ENCODE data around the gene RPS6KA2. TPM values are rescaled to one million over a fixed set of nuclear protein-coding genes. Genes with fewer than 3 reads are reported as not detected.

The RPS6KA2 gene
- total RNA-seq, 3 donors from 2014 or later (not counting 1 experiment from before 2014, with no cell fraction given) = 2.8 to 4.5 (median 2.9) TPM

- Histone ChIP-seq H3K27me3 (ENCODE audit: control insufficient read depth, insufficient read depth, low read length) (peaks cover 5% of the 10 kb centered on the region), H3K9me3 (ENCODE audit: control insufficient read depth, insufficient read depth, low read length) (no peaks in the 10 kb centered on the region), H3K36me3 (ENCODE audit: control insufficient read depth, insufficient read depth, low read length) (no peaks in the 10 kb centered on the region), H3K27ac (ENCODE audit: low read length) (no peak overlapping the region), H3K4me3 (ENCODE audit: low read length) (no peak overlapping the region), H3K4me1 (ENCODE audit: control insufficient read depth, insufficient read depth, low read length) (peaks cover 15% of the 10 kb centered on the region)
- ATAC-seq (peak in 1 of 3 donors; percentile 49), DNase-seq (no peak)
- Mint-ChIP-seq H3K27ac (no peak overlapping the region), H3K4me1 (peaks cover 10 to 11% of the 10 kb centered on the region in 2 donors), H3K9me3 (no peaks in the 10 kb centered on the region), H3K4me3 (peak overlapping the region; percentile 58), H3K27me3 (ENCODE audit: low read depth in 2 of 2) (peaks cover 0 to 26% of the 10 kb centered on the region in 2 donors), H3K36me3 (no peaks in the 10 kb centered on the region)
- intact Hi-C loops (cut with micrococcal nuclease) = no loop called here
- WGBS (ENCODE audit: insufficient coverage) = 50% methylated on average over 34 of the region's 34 CpGs
- TF ChIP-seq CTCF (IDR thresholded peaks at IDR 0.05) = no peak
Observed at GRCh38 chr6:166656230-166657151, 29.4 kb upstream of the RPS6KA2 start.

GRCh38 chr6:166655713-166656229 is 28.7 kb upstream of the RPS6KA2 start:
- Histone ChIP-seq H3K4me1 (ENCODE audit: control insufficient read depth, insufficient read depth, low read length) (peaks cover 15% of the 10 kb centered on the region), H3K27me3 (ENCODE audit: control insufficient read depth, insufficient read depth, low read length) (peaks cover 5% of the 10 kb centered on the region), H3K9me3 (ENCODE audit: control insufficient read depth, insufficient read depth, low read length) (no peaks in the 10 kb centered on the region), H3K4me3 (ENCODE audit: low read length) (no peak overlapping the region), H3K27ac (ENCODE audit: low read length) (no peak overlapping the region), H3K36me3 (ENCODE audit: control insufficient read depth, insufficient read depth, low read length) (no peaks in the 10 kb centered on the region)
- intact Hi-C loops (cut with micrococcal nuclease) = no loop called here
- TF ChIP-seq CTCF (IDR thresholded peaks at IDR 0.05) = no peak
- ATAC-seq (no peak), DNase-seq (no peak)
- Mint-ChIP-seq H3K27me3 (ENCODE audit: low read depth in 2 of 2) (peaks cover 0 to 26% of the 10 kb centered on the region in 2 donors), H3K36me3 (no peaks in the 10 kb centered on the region), H3K4me1 (peaks cover 10 to 11% of the 10 kb centered on the region in 2 donors), H3K4me3 (no peak overlapping the region), H3K27ac (no peak overlapping the region), H3K9me3 (no peaks in the 10 kb centered on the region)
- 74% methylated on average over 15 of the region's 15 CpGs for whole genome bisulfite sequencing (ENCODE audit: insufficient coverage)

- Histone ChIP-seq H3K9me3 (ENCODE audit: control insufficient read depth, insufficient read depth, low read length) (no peaks in the 10 kb centered on the region), H3K4me3 (ENCODE audit: low read length) (no peak overlapping the region), H3K27me3 (ENCODE audit: control insufficient read depth, insufficient read depth, low read length) (peaks cover 5% of the 10 kb centered on the region), H3K36me3 (ENCODE audit: control insufficient read depth, insufficient read depth, low read length) (no peaks in the 10 kb centered on the region), H3K27ac (ENCODE audit: low read length) (no peak overlapping the region), H3K4me1 (ENCODE audit: control insufficient read depth, insufficient read depth, low read length) (peaks cover 15% of the 10 kb centered on the region)
- no peak for ATAC-seq
- Mint-ChIP-seq H3K4me3 (no peak overlapping the region), H3K27me3 (ENCODE audit: low read depth in 2 of 2) (peaks cover 0 to 26% of the 10 kb centered on the region in 2 donors), H3K27ac (no peak overlapping the region), H3K4me1 (peaks cover 10 to 11% of the 10 kb centered on the region in 2 donors), H3K9me3 (no peaks in the 10 kb centered on the region), H3K36me3 (no peaks in the 10 kb centered on the region)
- TF ChIP-seq CTCF (IDR thresholded peaks at IDR 0.05) = no peak
- 90% methylated on average over 6 of the region's 6 CpGs for WGBS (ENCODE audit: insufficient coverage)
- intact Hi-C loops (cut with micrococcal nuclease) = no loop called here
- DNase-seq = no peak
Observed at GRCh38 chr6:166655251-166655650, 28.2 kb upstream of the RPS6KA2 start.

All from natural killer cell (primary cell).